ENCODE data around the gene PXDN.
"Not testable (repeated sequence)": the region's sequence is repeated elsewhere in the genome, so short reads cannot be mapped to it uniquely, and the experiment has no call there.

PXDN gene

DNA sequence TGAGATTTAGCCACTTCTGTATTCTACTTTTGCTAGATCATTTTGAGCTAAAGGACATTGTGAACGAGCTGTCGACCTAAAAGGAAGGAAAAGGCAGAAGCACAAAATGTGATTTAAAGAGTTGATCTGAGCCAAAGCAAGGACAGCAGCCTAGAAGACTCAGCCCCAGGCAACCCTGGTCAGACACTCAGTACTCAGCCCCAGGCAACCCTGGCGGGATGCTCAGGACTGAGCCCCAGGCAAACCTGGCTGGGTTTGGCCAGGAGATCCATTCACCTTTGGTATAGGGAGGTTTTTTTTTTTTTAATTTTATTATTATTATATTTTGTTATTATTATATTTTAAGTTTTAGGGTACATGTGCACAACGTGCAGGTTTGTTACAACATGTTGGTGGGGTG lies 34.3 kb upstream of the PXDN start:
- Histone ChIP-seq H3K4me3 (no peak overlapping the region), H3K27ac (no peak overlapping the region)

DNA sequence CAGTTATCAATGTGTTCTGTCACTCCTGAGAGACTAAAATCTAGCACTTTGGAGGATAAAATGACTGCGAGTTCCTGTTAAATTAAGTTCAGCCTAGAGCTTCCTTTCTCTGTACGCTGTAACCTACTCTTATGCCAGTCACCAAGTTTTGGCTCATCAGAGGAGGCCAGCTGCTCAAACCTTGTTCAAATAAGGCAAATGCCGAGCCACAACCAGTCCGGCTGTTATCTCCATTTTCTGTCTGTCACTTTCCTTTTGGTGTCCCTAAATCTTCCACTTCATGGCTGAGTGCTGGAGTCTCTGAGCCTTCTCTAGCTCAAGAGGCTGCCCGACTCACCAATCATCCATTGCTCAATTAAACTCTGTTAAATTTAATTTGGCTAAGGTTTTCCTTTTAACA lies 33.5 kb upstream of the PXDN start:
- no peak overlapping the region for H3K27ac ChIP-seq
- H3K4me3 ChIP-seq: no peak overlapping the region

DNA sequence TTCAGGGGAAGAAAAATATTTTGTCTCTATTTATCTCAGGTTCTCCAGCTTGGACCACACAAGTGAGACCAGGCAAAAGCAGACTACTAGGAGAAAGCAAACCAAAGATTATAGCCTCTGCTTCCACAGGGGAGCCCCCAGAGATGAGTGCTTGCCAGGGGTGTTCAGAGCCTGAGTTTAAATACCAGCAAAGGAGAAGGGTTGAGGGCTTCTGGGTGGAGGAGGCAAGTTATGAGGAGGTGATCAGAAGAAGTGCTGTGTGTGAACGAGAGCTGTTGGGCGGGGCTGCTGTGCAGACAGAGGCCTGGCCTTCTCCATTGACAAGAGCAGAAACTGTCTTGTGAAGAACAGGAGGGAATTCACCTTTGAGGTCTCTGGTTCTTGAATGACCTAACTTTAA lies 32.8 kb upstream of the PXDN start:
- Histone ChIP-seq H3K27ac (no peak overlapping the region), H3K4me3 (no peak overlapping the region)

DNA sequence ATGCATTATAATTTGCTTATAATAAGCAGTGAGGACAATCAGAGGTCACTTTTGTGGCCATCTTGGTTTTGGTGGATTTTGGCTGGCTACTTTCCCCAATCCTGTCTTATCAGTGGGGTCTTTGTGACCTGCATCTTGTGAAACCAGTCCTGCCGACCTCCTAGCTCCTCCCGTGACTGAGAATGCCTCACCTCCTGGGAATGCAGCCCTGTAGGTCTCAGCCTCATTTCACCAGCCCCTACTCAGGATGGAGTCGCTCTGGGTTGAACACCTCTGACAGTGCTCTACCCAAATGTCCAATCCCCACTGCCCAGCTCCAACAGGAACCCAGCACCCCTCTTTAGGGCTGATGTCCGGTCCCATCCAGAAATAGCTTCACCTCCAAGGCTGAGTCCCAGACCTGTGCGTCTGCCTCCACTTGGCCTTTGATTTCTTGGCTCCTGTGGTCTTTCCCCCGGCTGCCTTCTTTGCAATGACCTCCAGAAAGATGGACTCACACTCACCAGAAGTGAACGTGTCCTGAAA lies 31.3 kb upstream of the PXDN start:
- H3K27ac ChIP-seq: no peak overlapping the region
- H3K4me3 ChIP-seq: no peak overlapping the region

DNA sequence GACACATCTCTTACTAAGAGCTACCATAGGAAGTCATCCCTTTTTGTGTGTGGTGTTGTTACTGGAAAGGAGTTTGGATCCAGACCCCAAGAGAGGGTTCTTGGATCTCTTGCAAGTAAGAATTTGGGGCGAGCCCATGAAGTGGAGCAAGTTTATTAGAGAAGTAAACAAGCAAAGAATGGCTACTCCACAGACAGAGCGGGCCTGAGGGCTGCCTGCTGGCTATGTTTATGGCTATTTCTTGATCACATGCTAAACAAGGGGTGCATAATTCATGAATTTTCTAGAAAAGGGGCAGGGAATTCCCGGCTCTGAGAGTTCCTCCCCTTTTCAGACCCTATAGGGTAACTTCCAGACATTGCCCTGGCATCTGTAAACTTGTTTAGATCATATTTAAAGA lies 30.6 kb upstream of the PXDN start:
- no peak overlapping the region for H3K27ac ChIP-seq

DNA sequence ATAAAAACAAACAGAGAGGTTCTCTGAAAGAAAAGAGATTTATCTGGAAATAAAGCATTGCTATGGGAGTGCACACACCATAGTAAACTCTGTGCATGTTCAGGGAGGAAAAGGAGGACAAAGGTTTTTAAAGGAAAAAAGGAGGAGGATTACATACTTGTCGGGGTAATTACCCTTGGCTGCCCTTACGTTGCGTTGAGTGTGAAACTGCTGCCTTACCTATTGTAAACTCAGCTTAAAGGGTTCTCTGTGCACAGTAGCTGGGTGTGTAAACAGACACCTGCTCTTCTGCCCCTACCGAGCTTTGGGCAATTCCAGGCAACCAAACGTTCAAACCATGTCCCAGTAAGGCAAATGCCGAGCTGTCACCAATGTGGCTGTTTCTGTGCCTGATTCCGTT lies 29.6 kb upstream of the PXDN start:
- no peak overlapping the region for H3K4me3 ChIP-seq
- H3K27ac ChIP-seq: no peak overlapping the region

More for the DNA sequence above, 30.6 kb upstream of the PXDN start:
- no peak overlapping the region for H3K4me3 ChIP-seq

DNA sequence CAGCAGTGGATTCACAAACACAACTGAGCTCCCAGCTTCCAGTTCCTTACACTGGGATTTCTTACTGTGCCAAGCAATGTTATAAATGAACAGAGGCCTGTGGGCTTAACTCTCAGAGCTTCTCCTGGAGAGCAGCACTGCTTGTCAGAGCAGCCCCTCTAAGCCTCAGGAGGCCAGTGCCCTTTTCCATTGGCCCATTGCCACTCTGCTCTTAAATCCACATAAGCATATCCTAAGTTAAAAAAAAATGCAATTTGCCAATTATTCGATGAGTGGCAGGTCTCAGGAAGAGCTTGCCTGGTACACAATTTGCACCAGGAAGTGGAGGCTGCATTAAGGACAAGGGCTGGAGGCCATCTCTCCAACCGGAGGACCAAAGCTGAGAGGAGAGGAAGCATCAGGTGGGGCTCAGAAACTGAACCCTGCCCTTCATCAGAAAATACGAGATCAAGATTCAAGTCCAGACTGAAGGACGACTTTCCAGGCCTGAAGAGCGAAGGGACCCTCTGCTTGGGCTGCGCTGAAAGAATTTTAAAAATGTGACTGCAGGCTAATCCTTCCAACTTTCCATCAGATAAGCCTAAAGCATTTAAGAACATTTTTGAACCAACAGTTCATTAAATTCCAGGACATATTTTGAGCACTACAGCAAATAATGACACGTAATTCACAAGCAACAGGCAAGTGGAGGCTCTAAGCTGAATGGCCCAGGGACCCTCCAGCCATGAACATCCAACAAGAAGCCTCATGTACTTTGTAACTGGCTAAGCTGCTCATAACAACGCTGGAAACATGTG lies 28.4 kb upstream of the PXDN start:
- no peak overlapping the region for H3K27ac ChIP-seq
- no peak overlapping the region for H3K4me3 ChIP-seq

DNA sequence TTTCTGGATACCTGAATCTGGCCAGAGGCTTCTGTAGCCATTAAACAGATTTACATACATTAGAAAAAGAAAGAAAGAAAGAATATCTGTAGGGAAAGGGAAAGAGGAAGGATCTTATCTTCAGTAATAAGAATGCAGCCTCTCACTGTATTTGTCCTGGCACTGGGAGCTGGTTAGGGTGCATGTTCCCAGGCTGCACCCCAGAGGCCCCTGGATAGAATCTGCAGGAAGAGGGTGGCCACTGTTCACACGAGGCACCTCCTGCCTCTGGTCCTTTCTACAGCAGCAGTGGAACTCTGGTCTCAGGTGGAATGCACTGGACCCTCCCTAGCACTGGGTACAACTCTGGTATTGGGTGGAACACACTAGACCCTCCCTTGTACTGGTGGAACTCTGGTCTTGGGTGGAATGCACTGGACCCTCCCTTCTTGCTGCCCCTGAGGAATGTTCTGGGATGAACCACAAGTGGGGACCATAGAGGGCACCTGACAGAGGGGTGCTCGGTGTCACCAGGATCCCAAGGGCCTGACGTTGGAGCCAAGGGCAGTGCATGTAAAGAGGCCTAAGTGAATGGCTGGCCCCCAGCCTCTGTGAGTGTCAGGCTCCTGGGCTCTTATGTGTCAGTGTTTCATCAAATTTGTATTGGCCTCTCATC lies 27.4 kb upstream of the PXDN start:
- no peak overlapping the region for H3K4me3 ChIP-seq
- H3K27ac ChIP-seq: no peak overlapping the region

DNA sequence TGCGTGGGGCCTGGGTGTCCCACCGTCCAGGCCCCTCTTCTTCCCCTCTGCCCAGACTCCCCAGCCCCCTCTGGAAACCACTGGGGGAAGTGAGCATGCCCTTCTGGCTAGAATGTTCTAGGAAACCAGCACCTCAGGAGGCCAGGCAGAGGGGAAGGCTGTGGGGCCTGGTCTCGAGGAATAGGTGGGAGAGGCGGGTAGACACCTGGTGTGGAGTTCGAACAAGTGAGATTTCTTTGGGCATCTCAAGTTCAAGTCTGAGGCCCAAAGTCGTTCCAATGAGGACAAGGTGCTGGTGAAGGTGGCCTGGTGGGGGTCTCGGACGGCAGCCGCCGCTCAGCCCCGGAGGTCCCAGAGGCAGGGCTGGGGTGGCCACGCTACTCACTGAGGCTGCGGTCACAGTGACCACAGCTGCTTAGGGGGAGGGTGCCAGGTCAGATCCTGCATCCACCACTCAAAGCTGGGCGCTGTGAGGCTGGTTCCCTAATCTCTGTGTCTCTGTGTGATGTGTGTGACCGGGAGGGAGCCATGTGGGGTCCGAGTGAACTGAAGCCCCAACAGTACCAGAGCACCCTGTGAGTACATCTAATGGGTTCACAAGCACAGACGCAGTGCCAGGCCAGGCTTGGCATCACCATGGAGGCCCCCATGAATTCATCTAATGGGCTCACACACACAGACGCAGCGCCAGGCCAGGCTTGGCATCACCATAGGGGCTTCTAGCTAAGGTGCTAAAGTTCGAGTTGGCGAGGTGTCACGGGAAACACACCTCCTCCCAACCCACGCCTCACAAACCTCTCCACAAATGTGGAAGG lies 26.5 kb upstream of the PXDN start:
- H3K4me3 ChIP-seq: no peak overlapping the region
- H3K27ac ChIP-seq: no peak overlapping the region

DNA sequence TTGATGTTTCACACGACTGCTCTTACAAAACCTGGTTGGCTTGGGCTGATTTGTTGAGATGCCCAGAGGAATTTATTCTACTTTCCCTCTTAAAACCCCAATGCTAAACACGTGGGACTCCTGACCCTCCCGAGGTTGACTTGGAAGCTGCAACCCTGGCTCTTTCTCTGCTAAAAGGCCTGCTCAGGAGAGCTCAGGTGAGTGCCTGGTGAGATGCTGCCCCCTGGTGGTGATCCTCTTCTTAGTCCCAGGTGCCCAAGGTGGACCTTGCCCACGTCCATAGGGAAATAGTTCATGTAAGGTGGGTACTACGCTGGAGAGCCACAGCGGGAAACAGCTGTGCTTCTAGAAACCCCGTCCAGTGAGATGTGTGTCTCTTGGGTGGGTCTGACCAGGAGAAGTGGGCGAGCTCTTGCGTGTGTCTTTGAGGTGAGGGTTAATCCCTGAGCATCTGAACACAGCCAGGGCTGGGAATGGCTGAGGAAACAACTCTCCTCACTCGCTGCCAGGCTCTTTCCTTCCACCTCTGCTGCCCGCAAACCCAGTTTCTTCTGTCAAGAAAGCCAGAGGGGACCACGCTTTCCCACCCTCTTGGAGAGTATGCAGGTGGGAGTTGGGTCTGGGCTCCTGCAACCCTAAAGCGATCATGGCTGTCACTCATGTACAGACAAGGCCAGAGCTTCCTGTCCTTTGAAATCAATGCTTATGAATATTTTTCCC lies 25.5 kb upstream of the PXDN start:
- Histone ChIP-seq H3K4me3 (no peak overlapping the region), H3K27ac (no peak overlapping the region)

DNA sequence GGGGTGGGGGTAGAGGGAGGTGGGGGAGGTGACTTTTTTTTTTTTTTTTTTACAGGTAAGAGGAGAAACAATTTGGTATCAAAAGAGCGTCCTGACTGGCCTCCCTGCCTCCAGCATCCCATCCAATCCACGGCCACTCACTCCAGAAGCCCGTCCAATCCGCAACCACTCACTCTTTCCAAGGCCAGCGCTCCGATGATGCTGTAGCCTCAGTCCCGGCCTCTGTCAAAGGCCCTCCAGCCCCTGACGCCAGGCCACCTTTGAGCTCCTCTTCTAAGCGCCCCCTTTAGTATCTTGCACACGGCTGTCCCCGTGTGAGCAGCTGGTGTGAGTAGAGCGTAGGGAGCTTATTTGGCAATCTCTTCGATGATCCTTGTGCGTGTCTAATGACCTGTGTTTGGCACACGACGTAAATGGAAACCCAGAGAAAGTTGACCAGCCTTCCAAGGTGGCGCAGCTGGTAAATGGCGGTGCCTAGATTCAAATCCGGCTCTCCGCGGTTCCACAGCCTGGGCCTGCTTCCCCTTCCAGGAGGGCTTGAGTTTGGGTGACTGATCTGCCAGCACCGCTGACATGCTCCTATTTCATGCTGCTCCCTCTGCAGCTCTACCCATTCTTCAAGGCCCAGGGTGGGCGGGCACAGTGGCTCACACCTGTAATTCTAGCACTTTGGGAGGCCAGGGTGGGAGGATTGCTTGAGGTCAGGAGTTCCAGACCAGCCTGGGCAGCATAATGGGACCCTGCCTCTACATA lies 23.8 kb upstream of the PXDN start:
- no peak overlapping the region for H3K4me3 ChIP-seq

DNA sequence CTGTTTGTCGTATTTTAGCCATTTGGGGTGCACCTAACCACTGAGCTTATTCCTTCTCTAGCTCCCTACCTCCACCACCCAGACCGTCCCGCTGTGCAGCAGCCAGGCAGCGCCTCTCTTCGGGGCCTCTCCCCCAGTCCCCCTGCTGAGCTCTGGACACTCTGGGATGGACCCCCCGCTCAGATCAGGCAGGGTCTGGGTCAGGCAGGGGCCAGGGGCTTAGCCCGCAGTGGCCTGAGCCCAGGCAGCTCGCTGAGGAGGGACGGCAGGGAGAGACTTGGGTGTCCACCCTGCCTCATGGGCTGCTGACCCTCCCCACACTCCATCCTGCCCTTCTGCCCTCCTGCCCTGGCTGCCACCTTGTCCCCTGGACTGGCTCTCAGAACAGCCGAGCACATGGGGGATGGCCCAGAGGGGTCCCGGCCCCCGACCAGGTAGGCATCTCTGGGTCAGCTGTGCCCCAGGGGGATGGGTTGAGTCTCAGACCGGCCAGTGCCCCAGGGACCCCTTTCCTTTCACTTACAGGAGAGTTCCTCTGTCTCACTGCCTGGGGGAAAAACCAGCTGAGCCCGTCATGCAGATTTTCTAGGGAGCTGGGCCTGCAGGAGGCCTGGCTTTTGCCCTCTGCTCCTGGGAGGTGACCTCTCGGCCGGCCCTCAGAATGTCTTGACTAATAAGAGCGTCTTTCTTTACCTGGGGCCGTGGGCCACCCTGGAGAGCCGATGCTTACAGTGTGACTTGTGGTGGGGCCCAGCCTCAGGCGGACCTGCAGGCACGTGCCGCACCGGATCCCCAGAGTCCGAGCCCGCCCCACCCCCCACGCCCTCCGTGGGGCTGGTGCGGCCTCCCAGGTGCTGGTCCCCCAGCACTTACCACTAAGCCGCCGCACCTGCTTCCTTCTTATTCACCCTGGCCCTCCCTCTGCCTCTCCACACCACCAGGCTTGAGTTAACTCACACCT lies 22.8 kb upstream of the PXDN start:
- Histone ChIP-seq H3K27ac (no peak overlapping the region), H3K4me3 (no peak overlapping the region)

More for the DNA sequence above, 23.8 kb upstream of the PXDN start:
- no peak overlapping the region for H3K27ac ChIP-seq

DNA sequence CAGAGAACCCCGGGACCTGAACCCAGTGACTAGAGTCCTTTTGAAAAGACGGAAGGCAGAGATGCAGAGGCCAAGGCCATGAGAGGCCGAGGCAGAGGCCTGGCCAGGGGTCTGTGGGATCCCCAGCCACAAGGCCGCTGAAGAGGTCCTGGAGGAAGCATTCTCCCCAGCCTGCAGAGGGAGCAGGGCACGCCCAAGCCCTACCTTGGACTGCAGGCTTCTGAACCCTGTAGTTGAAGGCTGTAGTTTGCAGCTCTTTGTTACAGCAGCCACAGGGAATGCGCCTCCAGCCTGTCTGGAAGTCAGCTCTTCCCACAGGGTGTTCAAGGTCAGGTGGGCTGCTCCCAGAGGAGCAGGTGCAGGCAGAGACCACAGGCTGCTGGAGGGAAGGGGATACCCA lies 22.1 kb upstream of the PXDN start:
- H3K27ac ChIP-seq: no peak overlapping the region
- H3K4me3 ChIP-seq: no peak overlapping the region

DNA sequence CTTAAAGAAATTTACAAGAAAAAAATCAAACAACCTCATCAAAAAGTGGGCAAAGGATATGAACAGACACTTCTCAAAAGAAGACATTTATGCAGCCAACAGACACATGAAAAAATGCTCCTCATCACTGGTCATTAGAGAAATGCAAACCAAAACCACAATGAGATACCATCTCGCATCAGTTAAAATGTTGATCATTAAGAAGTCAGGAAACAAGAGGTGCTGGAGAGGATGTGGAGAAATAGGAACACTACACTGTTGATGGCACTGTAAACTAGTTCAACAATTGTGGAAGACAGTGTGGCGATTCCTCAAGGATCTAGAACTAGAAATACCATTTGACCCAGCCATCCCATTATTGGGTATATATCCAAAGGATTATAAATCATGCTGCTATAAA lies 20.9 kb upstream of the PXDN start:
- H3K27ac ChIP-seq, H3K4me3 ChIP-seq: not testable (repeated sequence)

DNA sequence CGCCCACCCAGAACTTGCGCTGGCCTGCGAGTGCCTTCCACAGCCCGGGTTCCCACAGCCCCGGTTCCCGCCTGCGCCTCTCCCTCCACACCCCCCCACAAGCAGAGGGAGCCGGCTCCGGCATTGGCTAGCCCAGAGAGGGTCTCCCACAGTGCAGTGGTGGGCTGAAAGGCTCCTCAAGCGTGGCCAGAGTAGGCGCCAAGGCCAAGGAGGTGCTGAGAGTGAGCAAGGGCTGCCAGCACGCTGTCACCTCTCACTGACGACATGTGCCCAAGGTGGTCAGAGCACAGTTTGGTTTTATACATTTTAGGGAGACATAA lies 15.3 kb upstream of the PXDN start:
- no peak overlapping the region for H3K4me3 ChIP-seq

DNA sequence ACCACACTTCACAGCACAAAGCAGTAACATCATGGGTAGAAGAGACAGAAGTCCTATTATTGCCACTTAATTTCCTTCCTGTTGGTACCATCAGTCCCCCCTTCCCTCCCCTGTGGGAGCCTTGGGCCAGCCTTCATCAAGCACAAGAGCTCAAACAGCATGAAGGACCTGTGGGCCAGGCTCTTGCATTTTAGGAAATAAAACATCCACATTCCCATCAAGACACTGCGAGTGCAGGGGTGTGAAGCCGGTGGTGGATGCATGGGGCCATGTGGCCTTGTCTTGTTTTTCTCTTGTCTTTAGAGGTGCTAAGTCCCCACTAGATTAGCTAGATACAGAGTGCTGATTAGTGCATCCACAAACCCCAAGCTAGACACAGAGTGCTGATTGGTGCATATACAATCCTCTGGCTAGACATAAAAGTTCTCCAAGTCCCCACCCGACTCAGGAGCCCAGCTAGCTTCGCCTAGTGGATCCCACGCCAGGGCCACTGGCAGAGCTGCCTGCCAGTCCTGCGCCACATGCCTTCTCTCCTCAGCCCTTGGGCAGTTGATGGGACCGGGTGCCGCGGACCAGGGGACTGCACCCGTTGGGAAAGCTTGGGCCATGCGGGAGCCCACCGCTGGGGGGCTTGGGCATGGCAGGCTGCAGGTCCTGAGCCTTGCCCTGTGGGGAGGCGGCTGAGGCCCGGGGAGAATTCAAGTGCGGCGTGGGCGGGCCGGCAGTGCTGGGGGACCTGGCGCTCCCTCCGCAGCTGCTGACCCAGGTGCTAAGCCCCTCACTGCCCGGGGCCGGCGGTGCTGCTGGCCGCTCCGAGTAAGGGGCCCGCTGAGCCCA lies 14.7 kb upstream of the PXDN start:
- no peak overlapping the region for H3K27ac ChIP-seq
- H3K4me3 ChIP-seq: no peak overlapping the region

More for the DNA sequence above, 15.3 kb upstream of the PXDN start:
- H3K27ac ChIP-seq: no peak overlapping the region

DNA sequence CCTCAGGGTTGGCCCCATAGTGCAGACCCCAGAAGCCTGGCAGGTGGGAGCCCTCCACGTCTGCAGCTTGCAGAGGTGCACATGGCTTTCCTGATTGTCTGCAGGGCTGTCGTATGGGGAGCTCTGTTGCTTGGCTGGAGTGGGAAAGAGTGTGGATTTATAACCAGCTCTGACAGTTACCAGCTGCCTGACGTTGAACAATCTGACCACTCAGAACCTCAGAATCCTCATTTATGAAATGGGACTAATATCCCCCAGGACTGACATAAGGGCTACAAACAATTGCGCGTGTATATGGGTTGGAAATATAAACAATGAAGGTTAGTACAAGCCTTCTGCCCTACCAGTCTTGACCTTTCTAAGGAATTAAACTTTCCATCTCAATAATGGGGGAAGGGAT lies 13.9 kb upstream of the PXDN start:
- Histone ChIP-seq H3K27ac (no peak overlapping the region), H3K4me3 (no peak overlapping the region)

Data from skin epidermis (tissue), 12 donors.